ENCODE measurements around the gene DOCK3. TPM values are rescaled to one million over a fixed set of nuclear protein-coding genes. Genes with fewer than 3 reads are reported as not detected.

DOCK3 gene
- total RNA-seq, 2 donors from 2014 or later = 7.7 to 8.5 TPM

GRCh38 chr3:51343918-51344687, 669.4 kb downstream of the DOCK3 start:
- no peak overlapping the region for H3K4me3 Mint-ChIP-seq
- no peaks in the 10 kb centered on the region for H3K27me3 Mint-ChIP-seq (ENCODE audit: insufficient read depth)

GRCh38 chr3:51350751-51351150, 676.0 kb downstream of the DOCK3 start:
- Histone ChIP-seq H3K4me3 (ENCODE audit: low read length) (no peak overlapping the region), H3K9me3 (ENCODE audit: control insufficient read depth, low read length) (no peaks in the 10 kb centered on the region), H3K9ac (ENCODE audit: extremely low read depth, low read length, poor library complexity, severe bottlenecking) (no peak overlapping the region), H3K27me3 (ENCODE audit: control insufficient read depth, insufficient read depth, low read length, poor library complexity, severe bottlenecking) (no peaks in the 10 kb centered on the region), H3K36me3 (ENCODE audit: control insufficient read depth, insufficient read depth, low read length) (peaks cover 4% of the 10 kb centered on the region), H3K4me1 (ENCODE audit: control insufficient read depth, insufficient read depth, low read length) (peaks cover 10% of the 10 kb centered on the region), H3K27ac (ENCODE audit: low read depth, low read length) (no peak overlapping the region)
- peaks cover 8% of the 10 kb centered on the region for H3K36me3 Mint-ChIP-seq (ENCODE audit: low read depth)
- DNase-seq = no peak
- H3K4me1 Mint-ChIP-seq = peaks cover 14% of the 10 kb centered on the region
- no peak overlapping the region for H3K27ac Mint-ChIP-seq
- H3K27me3 Mint-ChIP-seq (ENCODE audit: insufficient read depth) = peaks cover 9% of the 10 kb centered on the region
- peaks cover 11% of the 10 kb centered on the region for H3K9me3 Mint-ChIP-seq
- no peak overlapping the region for H3K4me3 Mint-ChIP-seq
- WGBS, 2 experiments (ENCODE audit: insufficient coverage in 1 of 2, insufficient read length in 1 of 2) = 100% methylated on average over 1 of the region's 1 CpG; no CpG with 5 or more reads in 1 of the 2 experiments
- no peak for TF ChIP-seq CTCF (conservative IDR thresholded peaks at IDR 0.05)

More at GRCh38 chr3:51343918-51344687, 669.4 kb downstream of the DOCK3 start:
- Histone ChIP-seq H3K27ac (ENCODE audit: low read depth, low read length) (no peak overlapping the region), H3K9ac (ENCODE audit: extremely low read depth, low read length, poor library complexity, severe bottlenecking) (no peak overlapping the region), H3K4me1 (ENCODE audit: control insufficient read depth, insufficient read depth, low read length) (peaks cover 13% of the 10 kb centered on the region), H3K36me3 (ENCODE audit: control insufficient read depth, insufficient read depth, low read length) (no peaks in the 10 kb centered on the region), H3K4me3 (ENCODE audit: low read length) (no peak overlapping the region), H3K27me3 (ENCODE audit: control insufficient read depth, insufficient read depth, low read length, poor library complexity, severe bottlenecking) (no peaks in the 10 kb centered on the region), H3K9me3 (ENCODE audit: control insufficient read depth, low read length) (no peaks in the 10 kb centered on the region)
- DNase-seq = peak; percentile 22
- H3K36me3 Mint-ChIP-seq (ENCODE audit: low read depth) = peaks cover 2% of the 10 kb centered on the region
- peaks cover 20% of the 10 kb centered on the region for H3K4me1 Mint-ChIP-seq
- H3K9me3 Mint-ChIP-seq = peaks cover 11% of the 10 kb centered on the region
- TF ChIP-seq CTCF (conservative IDR thresholded peaks at IDR 0.05) = no peak
- whole genome bisulfite sequencing, 2 experiments (ENCODE audit: insufficient coverage in 1 of 2, insufficient read length in 1 of 2) = 93 to 95% methylated on average over 7 of the region's 7 CpGs
- H3K27ac Mint-ChIP-seq = no peak overlapping the region

- TF ChIP-seq CTCF (conservative IDR thresholded peaks at IDR 0.05) = no peak
- H3K4me3 ChIP-seq (ENCODE audit: low read length) = no peak overlapping the region
- H3K27ac Mint-ChIP-seq = no peak overlapping the region
- H3K27me3 ChIP-seq (ENCODE audit: control insufficient read depth, insufficient read depth, low read length, poor library complexity, severe bottlenecking) = no peaks in the 10 kb centered on the region
- H3K27me3 Mint-ChIP-seq (ENCODE audit: insufficient read depth) = peaks cover 9% of the 10 kb centered on the region
- no peaks in the 10 kb centered on the region for H3K9me3 Mint-ChIP-seq
- H3K36me3 ChIP-seq (ENCODE audit: control insufficient read depth, insufficient read depth, low read length) = peaks cover 4% of the 10 kb centered on the region
- no peak overlapping the region for H3K9ac ChIP-seq (ENCODE audit: extremely low read depth, low read length, poor library complexity, severe bottlenecking)
- H3K4me1 Mint-ChIP-seq = peaks cover 23% of the 10 kb centered on the region
- no peak overlapping the region for H3K27ac ChIP-seq (ENCODE audit: low read depth, low read length)
- peaks cover 13% of the 10 kb centered on the region for H3K4me1 ChIP-seq (ENCODE audit: control insufficient read depth, insufficient read depth, low read length)
- H3K4me3 Mint-ChIP-seq = no peak overlapping the region
- no peaks in the 10 kb centered on the region for H3K9me3 ChIP-seq (ENCODE audit: control insufficient read depth, low read length)
- no peak for DNase-seq
- H3K36me3 Mint-ChIP-seq (ENCODE audit: low read depth) = peaks cover 8% of the 10 kb centered on the region
- WGBS, 2 experiments (ENCODE audit: insufficient coverage in 1 of 2, insufficient read length in 1 of 2) = 86 to 90% methylated on average over 3 to 4 of the region's 4 CpGs
Measured at GRCh38 chr3:51353131-51353530, 678.4 kb downstream of the DOCK3 start.
